ENCODE measurements around the gene TBC1D22A. TPM values are rescaled to one million over a fixed set of nuclear protein-coding genes. Genes with fewer than 3 reads are reported as not detected.

The TBC1D22A gene
- total RNA-seq, 1 experiment from 2014 or later, result 14.3 TPM

GRCh38 chr22:46795845-46796565 is 33.6 kb downstream of the TBC1D22A start:
- ATAC-seq (no peak), DNase-seq (no peak)
- intact Hi-C loops (cut with micrococcal nuclease), result no loop called here
- H3K4me3 ChIP-seq (ENCODE audit: low read length), result no peak overlapping the region
- CTCF ChIA-PET, result no interaction called here
- H3K4me2 ChIP-seq (ENCODE audit: low read length), result no peak overlapping the region
- H3K9me3 ChIP-seq (ENCODE audit: low read length), result no peaks in the 10 kb centered on the region
- TF ChIP-seq EZH2 (IDR thresholded peaks at IDR 0.05; ENCODE audit: low read length, unreplicated experiment) (no peak), CTCF (conservative IDR thresholded peaks at IDR 0.05; ENCODE audit: low read depth, low read length) (no peak), EZH2phosphoT487 (IDR thresholded peaks at IDR 0.05; ENCODE audit: borderline replicate concordance, low read length) (no peak)
- POLR2A ChIA-PET (ENCODE audit: unreplicated experiment), result no interaction called here
- H3K4me1 ChIP-seq (ENCODE audit: insufficient read depth, low read length), result no peaks in the 10 kb centered on the region
- no TSS peak for BruUV-seq (replicated peaks)
- no peaks in the 10 kb centered on the region for H3K36me3 ChIP-seq (ENCODE audit: low read depth, low read length)
- H3K9ac ChIP-seq (ENCODE audit: low read length), result no peak overlapping the region
- no peaks in the 10 kb centered on the region for H3F3A ChIP-seq (ENCODE audit: low read length, unreplicated experiment)
- H3K79me2 ChIP-seq (ENCODE audit: low read length), result no peaks in the 10 kb centered on the region
- H3K27ac ChIP-seq (ENCODE audit: low read length), result no peak overlapping the region
- no peak overlapping the region for H2AFZ ChIP-seq (ENCODE audit: low read length)
- H4K20me1 ChIP-seq (ENCODE audit: low read length), result no peaks in the 10 kb centered on the region
- no peaks in the 10 kb centered on the region for H3K27me3 ChIP-seq (ENCODE audit: low read length)
- no peaks in the 10 kb centered on the region for H3K9me2 ChIP-seq (replicated peaks; ENCODE audit: low read length)

- Histone ChIP-seq H4K20me1 (ENCODE audit: low read length) (no peaks in the 10 kb centered on the region), H3K79me2 (ENCODE audit: low read length) (no peaks in the 10 kb centered on the region), H3K4me3 (ENCODE audit: low read length) (no peak overlapping the region), H3K36me3 (ENCODE audit: low read depth, low read length) (no peaks in the 10 kb centered on the region), H3K4me2 (ENCODE audit: low read length) (no peak overlapping the region), H3K27ac (ENCODE audit: low read length) (no peak overlapping the region), H3K9me3 (ENCODE audit: low read length) (no peaks in the 10 kb centered on the region), H3K9me2 (replicated peaks; ENCODE audit: low read length) (no peaks in the 10 kb centered on the region), H3F3A (ENCODE audit: low read length, unreplicated experiment) (no peaks in the 10 kb centered on the region), H2AFZ (ENCODE audit: low read length) (no peak overlapping the region), H3K27me3 (ENCODE audit: low read length) (no peaks in the 10 kb centered on the region), H3K4me1 (ENCODE audit: insufficient read depth, low read length) (no peaks in the 10 kb centered on the region), H3K9ac (ENCODE audit: low read length) (no peak overlapping the region)
- DNase-seq, result no peak
- intact Hi-C loops (cut with micrococcal nuclease), result no loop called here
- TF ChIP-seq EZH2 (IDR thresholded peaks at IDR 0.05; ENCODE audit: low read length, unreplicated experiment), result no peak
- no peak for TF ChIP-seq CTCF (conservative IDR thresholded peaks at IDR 0.05; ENCODE audit: low read depth, low read length)
- TF ChIP-seq EZH2phosphoT487 (IDR thresholded peaks at IDR 0.05; ENCODE audit: borderline replicate concordance, low read length), result no peak
- BruUV-seq (replicated peaks), result no TSS peak
- ChIA-PET POLR2A (ENCODE audit: unreplicated experiment) (no interaction called here), CTCF (interaction anchor here (0.6 kb wide), 1 partner anchor 233 kb away, joined by 3 read pairs; no protein-coding TSS in a partner anchor)
- ATAC-seq, result no peak
Observed at GRCh38 chr22:46796566-46797195, 34.2 kb downstream of the TBC1D22A start.

- POLR2A ChIA-PET (ENCODE audit: unreplicated experiment), result no interaction called here
- Histone ChIP-seq H4K20me1 (ENCODE audit: low read length) (no peaks in the 10 kb centered on the region), H3K4me1 (ENCODE audit: insufficient read depth, low read length) (no peaks in the 10 kb centered on the region), H3K4me2 (ENCODE audit: low read length) (no peak overlapping the region), H3K27me3 (ENCODE audit: low read length) (no peaks in the 10 kb centered on the region), H3K27ac (ENCODE audit: low read length) (no peak overlapping the region), H2AFZ (ENCODE audit: low read length) (no peak overlapping the region), H3K36me3 (ENCODE audit: low read depth, low read length) (no peaks in the 10 kb centered on the region), H3F3A (ENCODE audit: low read length, unreplicated experiment) (no peaks in the 10 kb centered on the region), H3K4me3 (ENCODE audit: low read length) (no peak overlapping the region), H3K9me3 (ENCODE audit: low read length) (no peaks in the 10 kb centered on the region), H3K79me2 (ENCODE audit: low read length) (no peaks in the 10 kb centered on the region), H3K9ac (ENCODE audit: low read length) (no peak overlapping the region), H3K9me2 (replicated peaks; ENCODE audit: low read length) (no peaks in the 10 kb centered on the region)
- ATAC-seq (no peak), DNase-seq (peak; percentile 9)
- BruUV-seq (replicated peaks), result no TSS peak
- peak; percentile 40; the same call in 1 of the 2 replicates for TF ChIP-seq CTCF (conservative IDR thresholded peaks at IDR 0.05; ENCODE audit: low read depth, low read length)
- TF ChIP-seq EZH2phosphoT487 (IDR thresholded peaks at IDR 0.05; ENCODE audit: borderline replicate concordance, low read length), result no peak
- TF ChIP-seq EZH2 (IDR thresholded peaks at IDR 0.05; ENCODE audit: low read length, unreplicated experiment), result no peak
- CTCF ChIA-PET, result interaction anchor here (0.6 to 0.7 kb wide), 2 partner anchors 157 to 234 kb away, joined by 3 to 4 read pairs; no protein-coding TSS in a partner anchor
- intact Hi-C loops (cut with micrococcal nuclease), result no loop called here
Observed at GRCh38 chr22:46797355-46797754, 34.9 kb downstream of the TBC1D22A start.

All from PC-3 (cell line).